ENCODE measurements around the gene ATP1B2. TPM values are rescaled to one million over a fixed set of nuclear protein-coding genes. Genes with fewer than 3 reads are reported as not detected.

ATP1B2 gene
- total and polyA plus RNA-seq, 9 of the 15 experiments (the other 6 are each of a cell fraction or from before 2014, with no cell fraction given): 0.23 to 6.0 (median 0.99) TPM

DNA sequence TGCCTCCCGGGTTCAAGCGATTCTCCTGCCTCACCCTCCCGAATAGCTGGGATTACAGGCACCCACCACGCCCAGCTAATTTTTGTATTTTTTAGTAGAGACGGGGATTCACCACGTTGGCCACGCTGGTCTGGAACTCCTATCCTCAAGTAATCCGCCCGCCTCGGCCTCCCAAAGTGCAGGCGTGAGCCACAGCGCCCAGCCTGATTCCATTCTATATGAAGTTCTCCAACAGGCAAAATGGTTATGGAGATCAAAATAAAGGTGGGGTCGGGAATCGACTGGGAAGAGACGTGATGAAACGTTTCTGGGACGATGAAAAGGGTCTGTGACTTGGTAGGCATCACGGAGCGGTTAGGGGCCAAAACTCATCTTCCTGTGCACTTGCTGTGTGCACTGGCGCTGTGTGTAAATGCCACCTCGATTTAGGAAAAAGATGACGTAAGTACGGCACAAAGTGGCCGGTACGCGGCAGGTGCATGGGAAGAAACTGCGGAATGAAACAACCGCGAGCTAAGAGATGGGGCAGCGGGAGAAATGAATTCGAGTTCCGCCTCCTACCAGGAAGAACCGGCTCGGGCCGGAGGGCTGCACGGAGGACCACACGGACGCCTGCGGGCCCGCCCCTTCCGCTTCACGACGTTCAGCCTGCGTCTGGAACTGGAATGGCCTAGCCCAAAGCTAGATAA is 35.0 kb downstream of the ATP1B2 start (continued):
- TF ChIP-seq HDAC3 (IDR thresholded peaks at IDR 0.05; ENCODE audit: borderline replicate concordance, partially characterized antibody): no peak
- no peak for TF ChIP-seq BRD4 (IDR thresholded peaks at IDR 0.05)
- no peak for TF ChIP-seq KLF1 (tag; IDR thresholded peaks at IDR 0.05)
- peak; percentile 81 for TF ChIP-seq RBFOX2 (IDR thresholded peaks at IDR 0.05; ENCODE audit: low read depth, low read length)
- TF ChIP-seq, protein P1, sequence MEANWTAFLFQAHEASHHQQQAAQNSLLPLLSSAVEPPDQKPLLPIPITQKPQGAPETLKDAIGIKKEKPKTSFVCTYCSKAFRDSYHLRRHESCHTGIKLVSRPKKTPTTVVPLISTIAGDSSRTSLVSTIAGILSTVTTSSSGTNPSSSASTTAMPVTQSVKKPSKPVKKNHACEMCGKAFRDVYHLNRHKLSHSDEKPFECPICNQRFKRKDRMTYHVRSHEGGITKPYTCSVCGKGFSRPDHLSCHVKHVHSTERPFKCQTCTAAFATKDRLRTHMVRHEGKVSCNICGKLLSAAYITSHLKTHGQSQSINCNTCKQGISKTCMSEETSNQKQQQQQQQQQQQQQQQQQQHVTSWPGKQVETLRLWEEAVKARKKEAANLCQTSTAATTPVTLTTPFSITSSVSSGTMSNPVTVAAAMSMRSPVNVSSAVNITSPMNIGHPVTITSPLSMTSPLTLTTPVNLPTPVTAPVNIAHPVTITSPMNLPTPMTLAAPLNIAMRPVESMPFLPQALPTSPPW (CRISPR knock-in tag; IDR thresholded peaks at IDR 0.05): peak; percentile 28; the same call in 1 of the 2 replicates
- TF ChIP-seq ZKSCAN1 (IDR thresholded peaks at IDR 0.05; ENCODE audit: low read depth, low read length): no peak
- TF ChIP-seq HOMEZ (CRISPR knock-in tag; IDR thresholded peaks at IDR 0.05): no peak
- no peak for TF ChIP-seq RFX1 (IDR thresholded peaks at IDR 0.05)
- no peak for TF ChIP-seq YBX1 (IDR thresholded peaks at IDR 0.05)
- no peak for TF ChIP-seq ZNF518B (CRISPR knock-in tag; IDR thresholded peaks at IDR 0.05)
- TF ChIP-seq ZNF316 (IDR thresholded peaks at IDR 0.05): no peak
- no peak for TF ChIP-seq SAFB2 (IDR thresholded peaks at IDR 0.05; ENCODE audit: borderline replicate concordance, low read depth, low read length, severe bottlenecking)
- no peak for TF ChIP-seq DPF2 (IDR thresholded peaks at IDR 0.05)
- TF ChIP-seq BRF2 (IDR thresholded peaks at IDR 0.05; ENCODE audit: borderline replicate concordance, insufficient read depth, insufficient read length): no peak
- TF ChIP-seq MCM5 (IDR thresholded peaks at IDR 0.05; ENCODE audit: low read depth): no peak
- TF ChIP-seq FOXA3 (CRISPR knock-in tag; conservative IDR thresholded peaks at IDR 0.05 in 1 of 2, IDR thresholded peaks at IDR 0.05 in 1 of 2): peak in 1 of 2 experiments; percentile 70; a peak in 2 of 4 replicates
- TF ChIP-seq JUNB (CRISPR knock-in tag; conservative IDR thresholded peaks at IDR 0.05): no peak
- no peak for TF ChIP-seq NFE2 (IDR thresholded peaks at IDR 0.05; ENCODE audit: low read depth)
- no peak for TF ChIP-seq PREB (CRISPR knock-in tag; IDR thresholded peaks at IDR 0.05)
- no peak for TF ChIP-seq SMARCA5 (IDR thresholded peaks at IDR 0.05)
- no peak for TF ChIP-seq HIVEP1 (CRISPR knock-in tag; IDR thresholded peaks at IDR 0.05)
